ENCODE measurements around the gene SIRT7. TPM values are rescaled to one million over a fixed set of nuclear protein-coding genes. Genes with fewer than 3 reads are reported as not detected.

Gene SIRT7
- total RNA-seq, 1 donor from 2014 or later = 32.8 TPM

GRCh38 chr17:81935709-81936084, 17.7 kb upstream of the SIRT7 start:
- no peak for ATAC-seq
- no peaks in the 10 kb centered on the region for H3K9me3 ChIP-seq
- peaks cover 4% of the 10 kb centered on the region for H3K27me3 ChIP-seq (ENCODE audit: low read depth)
- H3K4me1 ChIP-seq = no peaks in the 10 kb centered on the region
- H3K27ac ChIP-seq = no peak overlapping the region
- no peak overlapping the region for H3K4me3 ChIP-seq
- intact Hi-C loops (cut with DNase I) = no loop called here
- TF ChIP-seq, protein P1, sequence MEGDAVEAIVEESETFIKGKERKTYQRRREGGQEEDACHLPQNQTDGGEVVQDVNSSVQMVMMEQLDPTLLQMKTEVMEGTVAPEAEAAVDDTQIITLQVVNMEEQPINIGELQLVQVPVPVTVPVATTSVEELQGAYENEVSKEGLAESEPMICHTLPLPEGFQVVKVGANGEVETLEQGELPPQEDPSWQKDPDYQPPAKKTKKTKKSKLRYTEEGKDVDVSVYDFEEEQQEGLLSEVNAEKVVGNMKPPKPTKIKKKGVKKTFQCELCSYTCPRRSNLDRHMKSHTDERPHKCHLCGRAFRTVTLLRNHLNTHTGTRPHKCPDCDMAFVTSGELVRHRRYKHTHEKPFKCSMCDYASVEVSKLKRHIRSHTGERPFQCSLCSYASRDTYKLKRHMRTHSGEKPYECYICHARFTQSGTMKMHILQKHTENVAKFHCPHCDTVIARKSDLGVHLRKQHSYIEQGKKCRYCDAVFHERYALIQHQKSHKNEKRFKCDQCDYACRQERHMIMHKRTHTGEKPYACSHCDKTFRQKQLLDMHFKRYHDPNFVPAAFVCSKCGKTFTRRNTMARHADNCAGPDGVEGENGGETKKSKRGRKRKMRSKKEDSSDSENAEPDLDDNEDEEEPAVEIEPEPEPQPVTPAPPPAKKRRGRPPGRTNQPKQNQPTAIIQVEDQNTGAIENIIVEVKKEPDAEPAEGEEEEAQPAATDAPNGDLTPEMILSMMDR (IDR thresholded peaks at IDR 0.05) = no peak
- DNase-seq = no peak
- H3K36me3 ChIP-seq = no peaks in the 10 kb centered on the region

DNA sequence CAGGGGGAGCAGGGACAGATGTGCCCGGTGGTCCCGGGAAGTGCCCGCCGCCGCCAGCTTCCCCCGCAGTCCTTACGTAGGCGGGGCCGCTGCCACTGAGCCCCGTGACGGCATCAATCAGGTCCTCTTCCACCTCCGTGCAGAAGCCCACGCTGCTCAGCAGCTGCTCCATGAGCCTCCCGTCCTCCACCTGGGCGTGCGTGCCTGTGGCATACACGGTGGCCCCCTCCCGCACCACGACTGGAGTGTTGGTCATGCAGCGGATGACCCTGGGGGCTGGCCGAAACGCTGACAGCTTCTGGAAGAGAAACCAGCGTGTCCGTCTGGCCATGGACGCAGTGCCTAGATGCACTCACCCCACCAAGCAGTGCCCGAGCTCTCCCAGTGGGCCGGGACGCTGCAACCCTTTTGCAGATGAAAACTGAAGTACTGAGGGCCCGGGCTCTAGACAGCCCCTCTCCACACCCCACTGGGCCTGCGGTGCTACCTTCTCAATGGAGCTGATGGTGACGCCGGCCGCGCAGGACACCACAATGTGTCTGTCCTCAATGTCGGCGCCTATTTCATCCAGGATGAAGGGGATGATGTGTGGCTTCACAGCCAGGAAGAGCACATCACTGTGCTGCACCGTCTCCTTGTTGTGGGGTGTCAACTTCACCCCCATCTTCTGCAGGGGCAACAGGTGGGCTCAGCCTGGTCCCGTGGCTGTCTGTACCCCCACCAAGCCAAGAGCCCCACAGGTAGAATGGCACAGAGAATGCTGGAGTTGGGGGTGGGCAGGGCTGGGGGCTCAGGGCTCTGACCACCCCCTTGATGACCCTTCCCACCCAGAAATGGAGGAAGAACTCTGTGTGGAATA, 17.1 kb upstream of the SIRT7 start:
- H3K4me1 ChIP-seq = no peaks in the 10 kb centered on the region
- intact Hi-C loops (cut with DNase I) = no loop called here
- H3K4me3 ChIP-seq = no peak overlapping the region
- ATAC-seq (no peak), DNase-seq (no peak)
- H3K27me3 ChIP-seq (ENCODE audit: low read depth) = peaks cover 4% of the 10 kb centered on the region
- H3K27ac ChIP-seq = no peak overlapping the region
- TF ChIP-seq, protein P1 (IDR thresholded peaks at IDR 0.05) = no peak
- H3K9me3 ChIP-seq = no peaks in the 10 kb centered on the region
- H3K36me3 ChIP-seq = no peaks in the 10 kb centered on the region

DNA sequence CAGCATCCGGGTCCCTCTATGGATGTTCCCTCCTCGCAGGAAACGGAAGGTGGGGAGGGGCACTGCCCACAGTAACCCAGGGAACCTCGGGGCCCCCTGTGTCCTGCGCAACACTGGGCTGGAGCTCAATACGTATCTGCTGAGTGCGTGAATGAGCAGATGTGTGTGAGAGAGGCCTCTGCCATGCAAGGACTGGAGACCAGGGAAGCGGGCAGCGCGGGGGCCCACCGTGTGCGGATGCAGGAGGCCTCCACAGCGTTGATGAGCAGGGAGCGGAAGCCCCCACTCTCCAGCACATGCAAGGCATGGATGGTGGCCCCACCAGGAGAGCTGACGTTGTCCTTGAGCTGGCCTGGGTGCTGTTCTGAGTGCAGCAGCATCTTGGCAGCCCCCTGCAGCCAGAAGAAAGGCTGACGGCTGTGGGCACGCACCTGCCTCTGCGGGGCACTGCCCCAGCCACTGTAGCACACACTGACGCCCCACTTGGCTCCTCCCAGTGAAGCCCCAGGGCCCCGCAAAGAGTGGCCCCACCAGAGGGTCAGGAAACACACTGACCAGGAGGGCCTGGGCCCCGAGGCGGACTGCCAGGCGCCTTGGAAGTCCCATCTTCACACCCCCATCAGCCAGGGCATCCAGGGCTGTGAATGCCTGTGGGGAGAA, 16.3 kb upstream of the SIRT7 start:
- ATAC-seq = no peak
- Histone ChIP-seq H3K4me3 (no peak overlapping the region), H3K27ac (no peak overlapping the region), H3K36me3 (no peaks in the 10 kb centered on the region), H3K9me3 (no peaks in the 10 kb centered on the region), H3K4me1 (no peaks in the 10 kb centered on the region), H3K27me3 (ENCODE audit: low read depth) (peaks cover 5% of the 10 kb centered on the region)
- intact Hi-C loops (cut with DNase I) = no loop called here
- TF ChIP-seq, protein P1 (IDR thresholded peaks at IDR 0.05) = no peak
- no peak for DNase-seq

GRCh38 chr17:81933178-81933699, 15.3 kb upstream of the SIRT7 start:
- Histone ChIP-seq H3K36me3 (no peaks in the 10 kb centered on the region), H3K27me3 (ENCODE audit: low read depth) (peaks cover 15% of the 10 kb centered on the region), H3K4me1 (peaks cover 7% of the 10 kb centered on the region), H3K4me3 (no peak overlapping the region), H3K27ac (no peak overlapping the region), H3K9me3 (no peaks in the 10 kb centered on the region)
- ATAC-seq (no peak), DNase-seq (no peak)
- TF ChIP-seq, protein P1 (IDR thresholded peaks at IDR 0.05) = no peak
- intact Hi-C loops (cut with DNase I) = no loop called here

DNA sequence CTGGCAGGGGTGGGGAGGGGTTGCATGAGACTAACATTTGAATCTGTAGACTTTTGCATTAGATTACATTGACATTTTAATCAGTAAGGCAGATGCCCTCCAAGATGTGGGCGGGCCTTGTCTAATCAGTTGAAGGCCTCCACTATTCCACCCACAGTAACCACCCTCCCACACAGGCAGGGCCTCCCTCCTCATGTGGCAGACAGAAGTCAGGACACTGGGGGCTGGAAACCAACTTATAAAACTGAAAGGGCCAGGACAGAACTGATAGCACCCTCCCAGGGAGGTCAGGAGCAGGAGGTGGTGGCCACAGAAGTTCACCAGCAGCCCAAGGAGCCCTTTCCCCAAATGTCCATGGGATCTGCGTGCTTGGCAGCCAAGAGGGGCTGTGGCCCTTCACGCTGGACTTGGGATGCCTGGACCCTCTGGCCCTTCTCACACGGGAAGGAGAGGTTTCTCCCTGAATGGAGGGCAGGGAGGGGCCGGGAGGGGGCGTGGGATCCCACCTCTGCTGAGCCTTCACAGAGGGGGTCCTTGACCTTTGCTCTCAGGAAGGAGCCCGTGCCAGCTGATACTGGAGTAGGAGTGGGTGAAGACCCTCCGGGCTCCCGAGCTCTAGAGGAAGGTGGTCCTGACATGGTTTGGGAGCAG, 14.5 kb upstream of the SIRT7 start:
- no peak overlapping the region for H3K4me3 ChIP-seq
- H3K27me3 ChIP-seq (ENCODE audit: low read depth) = peaks cover 17% of the 10 kb centered on the region
- no peaks in the 10 kb centered on the region for H3K36me3 ChIP-seq
- no peak overlapping the region for H3K27ac ChIP-seq
- ATAC-seq (no peak), DNase-seq (no peak)
- TF ChIP-seq, protein P1 (IDR thresholded peaks at IDR 0.05) = no peak
- intact Hi-C loops (cut with DNase I) = no loop called here
- H3K9me3 ChIP-seq = no peaks in the 10 kb centered on the region
- peaks cover 11% of the 10 kb centered on the region for H3K4me1 ChIP-seq
